Trophoblast cell (in vitro differentiated cells and primary cell): ENCODE data around the gene CXCR4.

Experiments used
- DNase-seq, 2 donors: peaks; one replicate each; pipeline ENCODE4 v3.0.0-alpha.2; 2016
- H2AFZ ChIP-seq: 2 replicates; pipeline ENCODE4 v1.6.1; 2013; ENCODE audit warnings: low read length, moderate library complexity, mild to moderate bottlenecking; ENCODE audit not compliant: insufficient read depth, poor library complexity
- H2AK5ac ChIP-seq: 2 replicates; pipeline ENCODE4 v1.6.1; 2013; ENCODE audit warnings: mild to moderate bottlenecking, low read length
- H2BK120ac ChIP-seq: 2 replicates; pipeline ENCODE4 v1.6.1; 2013; ENCODE audit warnings: low read length, mild to moderate bottlenecking, moderate library complexity; ENCODE audit not compliant: insufficient read depth, poor library complexity
- H2BK12ac ChIP-seq: 2 replicates; pipeline ENCODE4 v1.6.1; 2013; ENCODE audit warnings: mild to moderate bottlenecking, low read length, moderate library complexity
- H2BK5ac ChIP-seq: 2 replicates; pipeline ENCODE4 v1.6.1; 2013; ENCODE audit warnings: low read length, low read depth, moderate library complexity, mild to moderate bottlenecking; ENCODE audit not compliant: poor library complexity
- H3K14ac ChIP-seq: 2 replicates; pipeline ENCODE4 v1.6.1; 2013; ENCODE audit warnings: mild to moderate bottlenecking, low read length
- H3K18ac ChIP-seq: 2 replicates; pipeline ENCODE4 v1.6.1; 2013; ENCODE audit warnings: mild to moderate bottlenecking, low read length
- H3K23ac ChIP-seq: 2 replicates; pipeline ENCODE4 v1.6.1; 2013; ENCODE audit warnings: low read length
- H3K27ac ChIP-seq: 2 replicates; pipeline ENCODE4 v1.5.1; 2013; ENCODE audit warnings: low read depth, mild to moderate bottlenecking, inconsistent platforms, low read length, moderate library complexity
- H3K27me3 ChIP-seq: 2 replicates; pipeline ENCODE4 v1.6.1; 2013; ENCODE audit warnings: inconsistent platforms, mild to moderate bottlenecking, low read length, moderate library complexity; ENCODE audit not compliant: insufficient read depth
- H3K36me3 ChIP-seq, 2 experiments: 1 replicate in 1 of 2; 2 replicates in 1 of 2; pipeline ENCODE4 v1.6.1; 2013; ENCODE audit warnings: low read length in 2 of 2, mild to moderate bottlenecking in 2 of 2, moderate library complexity in 1 of 2; ENCODE audit not compliant: insufficient read depth in 2 of 2, control insufficient read depth in 1 of 2
- H3K4ac ChIP-seq: 2 replicates; pipeline ENCODE4 v1.6.1; 2013; ENCODE audit warnings: low read depth, mild to moderate bottlenecking, low read length, moderate library complexity
- H3K4me1 ChIP-seq, 2 experiments: 1 replicate in 1 of 2; 2 replicates in 1 of 2; pipeline ENCODE4 v1.6.1; 2013; ENCODE audit warnings: low read length in 2 of 2, mild to moderate bottlenecking in 2 of 2, moderate library complexity in 1 of 2; ENCODE audit not compliant: insufficient read depth in 2 of 2, control insufficient read depth in 1 of 2
- H3K4me2 ChIP-seq: 2 replicates; pipeline ENCODE4 v1.6.1; 2013; ENCODE audit warnings: inconsistent platforms, mild to moderate bottlenecking, low read length, moderate library complexity
- H3K4me3 ChIP-seq: 2 replicates; pipeline ENCODE4 v1.5.1; 2013; ENCODE audit warnings: mild to moderate bottlenecking, low read depth, low read length, inconsistent platforms
- H3K79me1 ChIP-seq: one replicate; pipeline ENCODE4 v1.6.1; 2013; ENCODE audit warnings: low read length
- H3K79me2 ChIP-seq: 2 replicates; pipeline ENCODE4 v1.6.1; 2013; ENCODE audit warnings: low read length, mild to moderate bottlenecking; ENCODE audit not compliant: control insufficient read depth, insufficient read depth, poor library complexity
- H3K9ac ChIP-seq: 2 replicates; pipeline ENCODE4 v1.6.1; 2013; ENCODE audit warnings: mild to moderate bottlenecking, low read length
- H3K9me3 ChIP-seq: 2 replicates; pipeline ENCODE4 v1.6.1; 2013; ENCODE audit warnings: low read depth, mild to moderate bottlenecking, control low read depth, inconsistent platforms, low read length; ENCODE audit not compliant: insufficient read depth
- H4K12ac ChIP-seq: 2 replicates; pipeline ENCODE4 v1.6.1; 2013; ENCODE audit warnings: low read depth, mild to moderate bottlenecking, low read length, moderate library complexity
- H4K8ac ChIP-seq: 2 replicates; pipeline ENCODE4 v1.6.1; 2013; ENCODE audit warnings: low read depth, mild to moderate bottlenecking, low read length, moderate library complexity
- H4K91ac ChIP-seq: one replicate; pipeline ENCODE4 v1.6.1; 2013; ENCODE audit warnings: low read depth, mild to moderate bottlenecking, low read length, moderate library complexity
- WGBS: extraction: QIAGEN DNeasy Blood & Tissue Kit; methylation state at CpG from one replicate; pipeline ENCODE4 v1.1.7; 2013; ENCODE audit warnings: missing lambda C conversion rate; ENCODE audit not compliant: insufficient read length, insufficient coverage; ENCODE audit errors: extremely low coverage; 5-methylcytosine and 5-hydroxymethylcytosine counted together

CXCR4 gene

DNA sequence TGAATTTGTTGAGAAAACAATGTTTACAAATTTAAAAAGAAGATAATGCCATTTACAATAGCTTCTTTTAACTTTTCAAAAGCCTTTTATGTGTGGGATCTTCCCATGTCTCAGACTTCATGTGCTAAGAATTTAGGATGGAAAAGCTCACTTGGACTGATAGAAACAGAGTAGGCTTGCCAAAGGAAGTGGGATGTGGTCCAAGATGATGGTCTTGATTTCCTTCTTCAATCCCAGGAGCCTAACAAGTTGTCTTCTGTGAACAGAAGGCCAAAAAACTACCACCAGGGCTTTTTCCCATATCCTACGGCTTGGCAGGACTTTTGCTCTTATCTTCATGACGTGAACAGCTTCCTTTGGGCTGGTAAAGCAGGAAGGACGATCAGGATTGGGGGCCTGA lies 9.5 kb downstream of the CXCR4 start:
- no peak overlapping the region for H2AFZ ChIP-seq
- no peak overlapping the region for H3K27ac ChIP-seq
- no peak overlapping the region for H3K18ac ChIP-seq
- H3K9me3 ChIP-seq: no peaks in the 10 kb centered on the region
- H3K4me2 ChIP-seq: no peak overlapping the region
- no peaks in the 10 kb centered on the region for H3K79me1 ChIP-seq
- no peak overlapping the region for H4K91ac ChIP-seq
- no peak overlapping the region for H3K23ac ChIP-seq
- H2BK5ac ChIP-seq: no peak overlapping the region
- H2BK120ac ChIP-seq: no peak overlapping the region
- H2AK5ac ChIP-seq: no peak overlapping the region
- H4K8ac ChIP-seq: no peak overlapping the region
- no CpG with 5 or more reads among the region's 3 CpGs for WGBS
- no peaks in the 10 kb centered on the region for H3K36me3 ChIP-seq
- H4K12ac ChIP-seq: no peak overlapping the region
- DNase-seq: no peak
- no peak overlapping the region for H2BK12ac ChIP-seq
- H3K9ac ChIP-seq: no peak overlapping the region
- H3K4ac ChIP-seq: no peak overlapping the region
- H3K4me1 ChIP-seq: no peaks in the 10 kb centered on the region
- H3K14ac ChIP-seq: no peak overlapping the region
- no peaks in the 10 kb centered on the region for H3K79me2 ChIP-seq
- H3K27me3 ChIP-seq: no peaks in the 10 kb centered on the region
- no peak overlapping the region for H3K4me3 ChIP-seq

GRCh38 chr2:136107051-136108033 lies 10.6 kb downstream of the CXCR4 start:
- Histone ChIP-seq H3K27ac (no peak overlapping the region), H4K91ac (no peak overlapping the region), H3K9ac (no peak overlapping the region), H2BK5ac (no peak overlapping the region), H3K4me2 (no peak overlapping the region), H3K9me3 (no peaks in the 10 kb centered on the region), H4K8ac (no peak overlapping the region), H2BK120ac (no peak overlapping the region), H2AFZ (no peak overlapping the region), H3K4me1 (no peaks in the 10 kb centered on the region), H3K4me3 (no peak overlapping the region), H3K18ac (no peak overlapping the region), H3K23ac (no peak overlapping the region), H3K4ac (no peak overlapping the region), H2BK12ac (no peak overlapping the region), H4K12ac (no peak overlapping the region), H3K79me2 (no peaks in the 10 kb centered on the region), H3K79me1 (no peaks in the 10 kb centered on the region), H3K14ac (no peak overlapping the region), H2AK5ac (no peak overlapping the region), H3K36me3 (no peaks in the 10 kb centered on the region), H3K27me3 (no peaks in the 10 kb centered on the region)
- WGBS: no CpG with 5 or more reads among the region's 6 CpGs
- no peak for DNase-seq

DNA sequence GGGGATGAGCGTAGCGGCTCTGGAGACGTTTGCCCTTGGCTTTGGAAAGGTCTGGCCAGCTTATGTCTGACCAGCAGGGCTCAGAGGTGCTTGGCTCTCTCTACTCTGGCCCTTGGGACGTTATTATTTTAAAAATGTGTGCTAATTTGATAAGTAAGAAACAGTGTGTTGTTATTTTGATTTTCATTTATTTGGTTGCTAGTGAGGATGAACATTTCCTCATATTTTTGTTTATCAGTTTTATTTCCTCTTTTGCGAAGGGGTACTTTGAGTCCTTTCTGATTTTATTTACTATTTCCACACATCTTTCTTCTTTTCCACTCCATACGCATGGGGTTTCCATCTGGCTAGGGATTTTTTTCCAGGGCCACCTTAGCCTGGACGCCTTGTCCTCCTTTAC lies 11.4 kb downstream of the CXCR4 start:
- Histone ChIP-seq H3K4ac (no peak overlapping the region), H3K36me3 (no peaks in the 10 kb centered on the region), H2BK5ac (no peak overlapping the region), H3K4me3 (no peak overlapping the region), H3K79me1 (no peaks in the 10 kb centered on the region), H3K79me2 (no peaks in the 10 kb centered on the region), H3K9ac (no peak overlapping the region), H2AK5ac (no peak overlapping the region), H3K23ac (no peak overlapping the region), H3K27me3 (no peaks in the 10 kb centered on the region), H2BK12ac (no peak overlapping the region), H4K12ac (no peak overlapping the region), H3K14ac (no peak overlapping the region), H2BK120ac (no peak overlapping the region), H3K9me3 (no peaks in the 10 kb centered on the region), H4K8ac (no peak overlapping the region), H3K4me1 (no peaks in the 10 kb centered on the region), H3K4me2 (no peak overlapping the region), H4K91ac (no peak overlapping the region), H3K27ac (no peak overlapping the region), H3K18ac (no peak overlapping the region), H2AFZ (no peak overlapping the region)
- DNase-seq: no peak
- WGBS: no CpG with 5 or more reads among the region's 7 CpGs

DNA sequence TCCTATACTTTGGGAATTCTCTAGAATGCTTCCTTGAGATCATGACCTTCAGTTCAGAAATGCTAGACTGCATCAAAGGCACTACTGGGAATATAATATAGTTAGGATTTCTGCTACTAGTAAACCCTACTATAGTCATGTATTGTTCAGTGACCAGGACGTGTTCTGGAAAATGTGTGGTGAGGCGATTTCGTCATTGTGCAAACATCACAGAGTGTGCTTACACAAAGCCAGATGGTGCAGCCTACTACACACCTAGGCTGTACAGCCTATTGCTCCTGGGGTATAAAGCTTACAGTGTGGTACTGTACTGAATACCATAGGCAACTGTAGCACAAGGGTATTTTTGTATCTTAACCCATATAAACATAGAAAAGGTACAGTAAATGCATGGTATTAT lies 13.0 kb downstream of the CXCR4 start:
- Histone ChIP-seq H3K4me2 (no peak overlapping the region), H2AK5ac (no peak overlapping the region), H4K12ac (no peak overlapping the region), H3K14ac (no peak overlapping the region), H3K27me3 (no peaks in the 10 kb centered on the region), H3K9me3 (no peaks in the 10 kb centered on the region), H3K27ac (no peak overlapping the region), H3K4ac (no peak overlapping the region), H4K91ac (no peak overlapping the region), H2AFZ (no peak overlapping the region), H3K23ac (no peak overlapping the region), H3K18ac (no peak overlapping the region), H3K4me3 (no peak overlapping the region), H3K79me1 (no peaks in the 10 kb centered on the region), H2BK5ac (no peak overlapping the region), H3K4me1 (no peaks in the 10 kb centered on the region), H3K36me3 (no peaks in the 10 kb centered on the region), H2BK120ac (no peak overlapping the region), H2BK12ac (no peak overlapping the region), H4K8ac (no peak overlapping the region), H3K79me2 (no peaks in the 10 kb centered on the region), H3K9ac (no peak overlapping the region)
- WGBS: no CpG with 5 or more reads among the region's 3 CpGs
- DNase-seq: no peak
